Suprapubic skin (tissue), 4 donors: ENCODE results near the gene RANBP1. TPM values are rescaled to one million over a fixed set of nuclear protein-coding genes. Genes with fewer than 3 reads are reported as not detected.

Experiments used
- DNase-seq, 2 donors: peaks; one replicate each; pipeline ENCODE4 v3.0.0-alpha.2; 2019; ENCODE audit warnings: low spot score in 2 of 2
- H3K27ac ChIP-seq: fragments of 200-600 bp; sonication (generic); one replicate; pipeline ENCODE4 v1.5.1; 2019
- H3K27me3 ChIP-seq: fragments of 200-600 bp; sonication (generic); one replicate; pipeline ENCODE4 v1.5.1; 2019
- H3K36me3 ChIP-seq: fragments of 200-600 bp; sonication (generic); one replicate; pipeline ENCODE4 v1.5.1; 2019
- H3K4me1 ChIP-seq: fragments of 200-600 bp; sonication (generic); one replicate; pipeline ENCODE4 v1.5.1; 2019
- H3K4me3 ChIP-seq: fragments of 200-600 bp; sonication (generic); one replicate; pipeline ENCODE4 v1.5.1; 2019; ENCODE audit warnings: mild to moderate bottlenecking
- H3K9me3 ChIP-seq: fragments of 200-600 bp; sonication (generic); one replicate; pipeline ENCODE4 v1.5.1; 2019
- EP300 ChIP-seq: sonication (generic); formaldehyde crosslinking; IDR thresholded peaks from one replicate; pipeline ENCODE4 v1.6.1; 2017; ENCODE audit warnings: antibody characterized with exemption
- POLR2A ChIP-seq, 2 donors: fragments of 450-650 bp; IDR thresholded peaks; one replicate each; pipeline ENCODE4 v1.6.1; 2017; ENCODE audit warnings: antibody characterized with exemption in 2 of 2, mild to moderate bottlenecking in 2 of 2, moderate library complexity in 2 of 2
- POLR2AphosphoS5 ChIP-seq, 3 donors: sonication (generic); formaldehyde crosslinking; IDR thresholded peaks; one replicate each; pipeline ENCODE4 v1.6.1; 2017; ENCODE audit warnings: antibody characterized with exemption in 3 of 3
- WGBS: methylation state at CpG from one replicate; pipeline ENCODE4 v1.1.5; 2018; 5-methylcytosine and 5-hydroxymethylcytosine counted together
- total RNA-seq, 4 donors: library from RNA; depleted of rRNA; stranded (reverse); fragments of >200 nt; gene quantifications; one replicate each; pipeline ENCODE4 v1.1.0, GENCODE V29; 2016
- TF ChIP-seq, protein P1 (sequence below), 2 donors: fragments of 200-600 bp in 1 of 2; fragments of 450-650 bp in 1 of 2; sonication (generic) in 1 of 2; IDR thresholded peaks; one replicate each; pipeline ENCODE4 v1.5.1; 2016 to 2019; ENCODE audit warnings: antibody characterized with exemption in 2 of 2, mild to moderate bottlenecking in 1 of 2, moderate library complexity in 1 of 2

RANBP1 gene
- total RNA-seq, 4 donors from 2014 or later: 107 to 150 (median 119) TPM

DNA sequence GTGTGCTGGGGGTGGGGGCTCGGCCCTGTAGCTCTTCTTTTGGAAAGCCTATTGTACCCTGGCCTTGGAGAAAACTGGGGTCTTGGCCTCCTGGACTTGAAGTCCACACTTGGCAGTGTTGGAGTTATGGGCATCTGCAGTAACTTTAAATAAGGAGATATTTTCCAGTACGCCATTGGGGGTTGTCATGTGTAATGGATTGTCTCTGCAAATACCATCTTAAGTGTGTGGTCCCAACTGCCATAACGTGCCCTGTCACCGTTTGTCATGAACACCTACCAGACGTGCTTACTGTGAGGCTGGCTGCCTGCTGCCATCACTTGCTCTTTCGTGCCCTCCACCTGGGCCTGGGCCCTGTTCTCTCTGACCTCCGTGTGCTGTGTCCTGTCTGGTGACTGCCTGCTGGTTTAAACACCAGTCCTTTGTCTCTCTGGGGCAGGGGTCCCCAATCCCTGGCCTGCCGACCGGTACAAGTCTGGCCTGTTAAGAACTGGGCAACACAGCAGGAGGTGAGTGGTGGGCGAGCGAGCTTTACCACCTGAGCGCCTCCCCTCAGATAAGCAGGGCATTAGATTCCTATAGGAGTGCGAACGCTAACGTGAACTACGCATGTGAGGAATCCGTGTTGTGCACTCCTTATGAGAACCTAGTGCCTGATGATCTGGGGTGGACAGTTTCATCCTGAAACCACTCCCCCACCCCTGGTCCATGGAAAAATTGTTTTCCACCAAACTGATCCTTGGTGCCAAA lies 12.1 kb downstream of the RANBP1 start:
- Histone ChIP-seq H3K27ac (no peak overlapping the region), H3K4me3 (no peak overlapping the region), H3K27me3 (no peaks in the 10 kb centered on the region), H3K36me3 (peaks cover 45% of the 10 kb centered on the region), H3K9me3 (no peaks in the 10 kb centered on the region), H3K4me1 (peaks cover 25% of the 10 kb centered on the region)
- DNase-seq: no peak
- TF ChIP-seq POLR2A (IDR thresholded peaks at IDR 0.05): no peak
- TF ChIP-seq, protein P1, sequence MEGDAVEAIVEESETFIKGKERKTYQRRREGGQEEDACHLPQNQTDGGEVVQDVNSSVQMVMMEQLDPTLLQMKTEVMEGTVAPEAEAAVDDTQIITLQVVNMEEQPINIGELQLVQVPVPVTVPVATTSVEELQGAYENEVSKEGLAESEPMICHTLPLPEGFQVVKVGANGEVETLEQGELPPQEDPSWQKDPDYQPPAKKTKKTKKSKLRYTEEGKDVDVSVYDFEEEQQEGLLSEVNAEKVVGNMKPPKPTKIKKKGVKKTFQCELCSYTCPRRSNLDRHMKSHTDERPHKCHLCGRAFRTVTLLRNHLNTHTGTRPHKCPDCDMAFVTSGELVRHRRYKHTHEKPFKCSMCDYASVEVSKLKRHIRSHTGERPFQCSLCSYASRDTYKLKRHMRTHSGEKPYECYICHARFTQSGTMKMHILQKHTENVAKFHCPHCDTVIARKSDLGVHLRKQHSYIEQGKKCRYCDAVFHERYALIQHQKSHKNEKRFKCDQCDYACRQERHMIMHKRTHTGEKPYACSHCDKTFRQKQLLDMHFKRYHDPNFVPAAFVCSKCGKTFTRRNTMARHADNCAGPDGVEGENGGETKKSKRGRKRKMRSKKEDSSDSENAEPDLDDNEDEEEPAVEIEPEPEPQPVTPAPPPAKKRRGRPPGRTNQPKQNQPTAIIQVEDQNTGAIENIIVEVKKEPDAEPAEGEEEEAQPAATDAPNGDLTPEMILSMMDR (IDR thresholded peaks at IDR 0.05): no peak
- no peak for TF ChIP-seq POLR2AphosphoS5 (IDR thresholded peaks at IDR 0.05)
- no peak for TF ChIP-seq EP300
- WGBS: 82% methylated on average over 17 of the region's 17 CpGs

DNA sequence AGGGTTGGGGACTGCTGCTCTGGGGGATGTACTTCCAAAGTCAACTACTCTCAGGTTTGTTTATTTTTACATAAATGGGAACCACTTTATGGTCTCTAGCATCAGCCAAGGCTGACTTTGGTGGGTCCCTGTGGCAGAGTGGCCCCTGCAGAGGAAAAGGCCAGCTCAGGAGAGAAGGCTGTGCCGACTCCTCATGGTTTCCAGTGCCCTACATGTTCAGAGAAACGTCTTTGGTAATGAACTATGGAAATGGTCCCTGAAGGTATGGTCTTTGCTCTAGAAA lies 12.7 kb downstream of the RANBP1 start:
- H3K27me3 ChIP-seq: no peaks in the 10 kb centered on the region
- 37% methylated on average over 2 of the region's 2 CpGs for WGBS
- TF ChIP-seq EP300 (no peak), POLR2A (IDR thresholded peaks at IDR 0.05) (no peak), POLR2AphosphoS5 (IDR thresholded peaks at IDR 0.05) (no peak)
- TF ChIP-seq, protein P1 (IDR thresholded peaks at IDR 0.05): no peak
- peaks cover 41% of the 10 kb centered on the region for H3K36me3 ChIP-seq
- DNase-seq: no peak
- H3K4me1 ChIP-seq: peaks cover 31% of the 10 kb centered on the region
- no peak overlapping the region for H3K4me3 ChIP-seq
- H3K27ac ChIP-seq: no peak overlapping the region
- no peaks in the 10 kb centered on the region for H3K9me3 ChIP-seq

DNA sequence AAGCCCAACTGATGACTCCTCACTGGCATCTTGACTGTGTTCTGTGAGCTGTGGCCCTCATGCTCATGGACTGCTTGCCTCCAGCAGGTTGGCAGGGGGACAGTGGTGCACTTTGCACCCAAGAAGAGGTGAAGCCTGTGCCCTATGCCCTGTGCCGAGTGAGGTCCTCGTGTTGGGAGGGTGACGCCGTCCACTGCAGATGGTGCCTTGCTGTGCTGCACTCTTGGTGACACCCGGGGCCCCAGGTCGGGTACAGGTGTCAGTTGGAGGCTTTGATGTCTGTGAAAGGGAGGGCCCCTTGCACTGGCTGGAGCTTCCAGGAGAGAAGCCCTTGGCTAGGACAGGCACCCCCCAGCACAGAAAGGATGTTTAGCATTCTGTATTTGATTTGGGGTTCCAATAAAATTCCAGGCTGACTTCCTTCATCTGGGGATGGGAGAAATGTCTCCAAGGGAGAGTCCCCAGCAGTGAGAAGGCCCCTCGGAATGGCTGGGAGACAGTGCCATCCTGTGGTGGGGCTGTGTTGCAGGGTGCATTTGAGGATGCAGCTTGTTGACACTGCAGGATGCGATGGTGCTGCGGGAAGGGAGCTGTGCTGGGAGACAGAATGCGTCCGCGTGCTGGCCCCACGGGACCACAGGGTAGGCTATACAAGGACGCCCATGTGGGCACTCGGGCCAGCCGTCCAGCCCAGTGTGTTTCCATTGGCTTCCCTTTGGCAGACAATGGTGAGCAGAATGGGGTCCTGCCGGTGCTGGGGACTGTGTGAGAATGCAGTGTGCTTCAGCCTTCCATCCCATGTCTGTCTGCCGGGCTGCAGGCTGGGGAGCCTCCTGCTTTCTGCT lies 13.2 kb downstream of the RANBP1 start:
- H3K27ac ChIP-seq: no peak overlapping the region
- WGBS: 27% methylated on average over 3 of the region's 18 CpGs
- no peak for DNase-seq
- H3K4me1 ChIP-seq: peaks cover 36% of the 10 kb centered on the region
- H3K27me3 ChIP-seq: no peaks in the 10 kb centered on the region
- H3K36me3 ChIP-seq: peaks cover 35% of the 10 kb centered on the region
- no peak overlapping the region for H3K4me3 ChIP-seq
- TF ChIP-seq EP300: no peak
- TF ChIP-seq, protein P1 (IDR thresholded peaks at IDR 0.05): no peak
- no peak for TF ChIP-seq POLR2AphosphoS5 (IDR thresholded peaks at IDR 0.05)
- TF ChIP-seq POLR2A (IDR thresholded peaks at IDR 0.05): no peak
- no peaks in the 10 kb centered on the region for H3K9me3 ChIP-seq

DNA sequence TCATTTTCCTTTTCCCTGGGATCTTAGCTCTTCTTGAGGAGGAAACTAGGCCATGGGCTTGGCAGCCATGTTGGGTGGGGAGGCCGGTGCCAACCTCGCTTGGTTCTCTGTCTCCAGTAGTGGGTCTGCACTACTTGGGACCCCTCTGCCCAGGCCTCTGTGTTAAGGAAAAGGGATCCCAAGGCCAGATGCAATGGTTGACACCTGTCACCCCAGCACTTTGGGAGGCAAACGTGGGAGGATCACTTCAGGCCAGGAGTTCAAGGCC lies 13.8 kb downstream of the RANBP1 start:
- Histone ChIP-seq H3K9me3 (no peaks in the 10 kb centered on the region), H3K4me1 (peaks cover 39% of the 10 kb centered on the region), H3K4me3 (no peak overlapping the region), H3K27ac (no peak overlapping the region), H3K27me3 (no peaks in the 10 kb centered on the region), H3K36me3 (peaks cover 30% of the 10 kb centered on the region)
- 85% methylated on average over 3 of the region's 3 CpGs for WGBS
- DNase-seq: no peak
- TF ChIP-seq, protein P1 (IDR thresholded peaks at IDR 0.05): no peak

DNA sequence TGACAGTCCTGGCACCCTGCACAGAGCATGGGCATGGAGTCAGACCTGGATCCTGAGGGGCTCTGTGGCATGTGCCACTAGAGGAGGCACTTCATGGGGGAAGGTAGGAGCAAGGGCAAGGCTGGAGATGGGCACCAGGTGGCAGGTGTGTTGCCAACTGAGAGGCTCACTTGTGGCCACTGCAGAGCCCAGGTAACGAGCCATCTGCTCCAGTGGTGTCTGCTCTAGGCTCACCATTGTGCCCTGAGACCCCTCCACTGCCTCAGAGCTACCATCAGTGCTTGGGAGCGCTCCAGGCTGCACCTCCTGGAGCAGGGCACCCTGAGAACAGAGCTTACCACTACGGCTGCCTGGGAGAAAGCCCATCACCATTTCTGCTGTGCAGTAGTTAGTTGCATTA lies 14.4 kb downstream of the RANBP1 start:
- H3K27me3 ChIP-seq: no peaks in the 10 kb centered on the region
- no CpG with 5 or more reads among the region's 3 CpGs for WGBS
- no peak for DNase-seq
- H3K36me3 ChIP-seq: peaks cover 23% of the 10 kb centered on the region
- H3K9me3 ChIP-seq: no peaks in the 10 kb centered on the region
- no peak overlapping the region for H3K27ac ChIP-seq
- H3K4me3 ChIP-seq: peak overlapping the region; percentile 98
- TF ChIP-seq, protein P1 (IDR thresholded peaks at IDR 0.05): no peak
- TF ChIP-seq POLR2A (IDR thresholded peaks at IDR 0.05) (no peak), EP300 (no peak)
- peaks cover 44% of the 10 kb centered on the region for H3K4me1 ChIP-seq
